NCI-H128 (cell line): ENCODE results near the gene FHAD1.

Experiments used
- DNase-seq: peaks from one replicate; lab custom pipeline; 2025; ENCODE audit not compliant: unreplicated experiment; lab: John Stamatoyannopoulos, UW

The FHAD1 gene

GRCh38 chr1:15246960-15247614, at the start of gene FHAD1:
TSS of gene FHAD1 (plus strand) at chr1:15247223. CDS start at chr1:15251785, 4,562 bp downstream.
- peak; percentile 68 for DNase-seq

DNA sequence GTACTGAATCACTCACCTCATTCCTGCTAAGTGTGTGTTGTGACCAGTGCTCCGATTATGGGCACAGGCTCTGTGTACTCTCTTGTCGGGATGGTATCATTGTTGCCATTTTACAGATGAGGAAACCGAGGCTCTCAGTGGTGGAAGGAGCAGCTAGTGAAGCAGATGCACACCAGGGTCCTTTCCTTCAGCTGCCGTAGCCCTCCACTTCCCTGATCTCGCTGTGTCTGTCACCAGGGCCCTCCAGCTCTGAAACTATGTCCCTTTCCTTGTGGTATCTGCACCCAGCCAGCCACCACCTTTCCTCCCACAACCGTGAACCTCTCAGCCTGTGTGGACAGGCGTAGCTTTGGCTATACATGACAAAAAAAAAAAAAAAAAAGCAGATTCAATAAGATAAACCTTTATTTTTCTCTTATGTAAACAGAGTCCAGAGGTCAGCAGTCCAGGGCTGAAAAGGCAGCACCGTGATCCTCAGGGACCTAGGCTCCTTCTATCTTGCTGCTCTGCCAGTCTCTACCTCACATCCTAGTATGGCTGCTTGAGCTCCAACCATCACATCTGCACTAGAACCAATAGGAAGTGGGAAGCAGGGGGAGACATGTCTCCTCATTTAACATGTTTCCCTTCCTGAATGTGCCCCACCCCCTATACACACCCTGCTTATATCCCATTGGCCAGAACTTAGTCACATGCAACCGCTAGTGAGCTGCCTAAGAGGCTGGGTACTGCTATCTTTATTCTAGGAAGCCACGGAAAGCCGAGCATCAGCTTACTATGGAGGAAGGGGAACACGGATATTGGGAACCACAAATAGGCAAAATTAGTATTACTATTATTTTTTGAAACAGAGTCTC, 49.2 kb upstream of the FHAD1 start:
- DNase-seq, result no peak

GRCh38 chr1:15198684-15199083, 48.3 kb upstream of the FHAD1 start:
- no peak for DNase-seq

DNA sequence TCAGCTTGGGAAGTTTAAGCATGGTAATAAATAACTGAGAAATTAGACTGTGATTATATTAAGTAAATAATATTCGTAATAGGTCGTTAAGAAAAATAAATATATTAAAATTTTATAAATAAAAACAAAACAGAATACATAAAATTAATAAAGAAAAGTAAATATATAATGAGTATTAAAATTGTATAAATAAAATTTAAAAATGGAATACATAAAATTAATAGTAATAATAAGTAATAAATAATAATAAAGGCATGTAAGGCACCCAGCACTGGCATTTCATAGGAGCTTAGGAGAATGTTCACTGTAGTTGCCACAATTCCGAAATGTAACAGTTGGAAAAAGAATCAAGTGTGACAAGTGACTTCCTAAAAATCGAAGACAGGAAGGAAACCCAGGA, 45.8 kb upstream of the FHAD1 start:
- DNase-seq, result no peak

DNA sequence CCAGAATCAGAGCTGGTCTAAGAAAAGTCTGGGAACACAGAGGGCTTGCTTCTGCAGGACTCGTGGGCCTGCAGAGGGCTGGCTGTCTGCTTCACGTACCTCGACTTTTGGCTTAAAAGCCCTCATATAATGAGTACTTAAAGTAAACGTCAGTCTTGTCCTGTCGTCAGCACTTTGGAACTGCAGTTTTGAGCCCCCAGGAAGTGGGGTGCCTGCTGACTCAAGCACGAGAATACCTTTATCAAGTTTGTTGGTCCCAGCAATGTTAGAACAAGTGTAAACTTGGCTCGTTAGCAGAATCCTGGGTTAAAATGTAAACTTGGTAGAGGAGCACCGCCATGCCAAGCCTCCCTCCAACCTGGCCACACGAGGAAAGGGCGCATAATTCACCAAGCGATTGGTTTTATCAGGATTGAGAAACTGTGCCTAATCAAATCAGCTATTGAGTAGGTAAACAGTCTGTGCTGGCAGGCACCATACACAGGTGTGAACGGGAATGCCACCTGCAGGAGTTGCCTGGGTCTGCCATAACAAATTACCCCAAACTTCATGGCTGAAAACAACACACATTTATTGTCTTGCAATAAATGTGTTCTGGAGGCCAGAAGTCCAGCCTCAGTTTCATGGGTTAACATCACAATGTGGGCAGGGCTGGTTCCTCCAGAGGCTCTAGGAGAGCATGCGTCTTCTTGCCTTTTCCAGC, 45.0 kb upstream of the FHAD1 start:
- DNase-seq, result no peak

- no peak for DNase-seq
Measured at GRCh38 chr1:15204931-15205330, 42.1 kb upstream of the FHAD1 start.

GRCh38 chr1:15205586-15206346, 41.3 kb upstream of the FHAD1 start:
- no peak for DNase-seq

DNA sequence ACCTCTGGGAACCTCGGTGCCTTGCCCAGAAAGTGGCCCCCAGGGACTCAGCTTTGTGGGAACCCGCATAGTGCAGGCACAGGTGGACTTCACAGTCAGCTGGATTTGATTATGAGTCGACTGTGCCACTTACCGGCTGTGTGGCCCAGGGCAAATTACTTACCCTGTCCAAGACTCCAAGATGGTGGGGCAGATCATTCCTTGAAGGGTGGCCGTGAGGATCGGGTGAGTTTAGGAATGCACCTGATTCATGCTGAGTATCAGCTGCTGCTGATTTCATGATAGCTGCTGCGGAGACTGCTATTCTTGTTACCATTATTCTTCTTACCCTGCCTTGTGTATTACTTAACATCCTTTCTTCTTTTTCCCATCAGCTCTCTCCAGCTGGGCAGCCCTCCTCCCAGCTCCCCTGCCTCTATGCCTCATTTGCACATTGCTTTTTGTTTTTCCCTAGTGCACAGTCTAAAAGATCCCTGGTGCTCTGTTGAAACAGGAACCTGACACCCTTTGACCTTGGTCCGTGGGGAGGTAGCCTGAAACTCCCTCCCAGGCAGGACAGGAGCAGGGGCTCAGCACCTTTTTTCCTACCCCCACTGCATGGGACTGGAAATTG, 40.5 kb upstream of the FHAD1 start:
- DNase-seq, result no peak

- DNase-seq, result no peak
Measured at GRCh38 chr1:15207031-15207828, 39.8 kb upstream of the FHAD1 start.

GRCh38 chr1:15207829-15208429, 39.1 kb upstream of the FHAD1 start:
- no peak for DNase-seq

DNA sequence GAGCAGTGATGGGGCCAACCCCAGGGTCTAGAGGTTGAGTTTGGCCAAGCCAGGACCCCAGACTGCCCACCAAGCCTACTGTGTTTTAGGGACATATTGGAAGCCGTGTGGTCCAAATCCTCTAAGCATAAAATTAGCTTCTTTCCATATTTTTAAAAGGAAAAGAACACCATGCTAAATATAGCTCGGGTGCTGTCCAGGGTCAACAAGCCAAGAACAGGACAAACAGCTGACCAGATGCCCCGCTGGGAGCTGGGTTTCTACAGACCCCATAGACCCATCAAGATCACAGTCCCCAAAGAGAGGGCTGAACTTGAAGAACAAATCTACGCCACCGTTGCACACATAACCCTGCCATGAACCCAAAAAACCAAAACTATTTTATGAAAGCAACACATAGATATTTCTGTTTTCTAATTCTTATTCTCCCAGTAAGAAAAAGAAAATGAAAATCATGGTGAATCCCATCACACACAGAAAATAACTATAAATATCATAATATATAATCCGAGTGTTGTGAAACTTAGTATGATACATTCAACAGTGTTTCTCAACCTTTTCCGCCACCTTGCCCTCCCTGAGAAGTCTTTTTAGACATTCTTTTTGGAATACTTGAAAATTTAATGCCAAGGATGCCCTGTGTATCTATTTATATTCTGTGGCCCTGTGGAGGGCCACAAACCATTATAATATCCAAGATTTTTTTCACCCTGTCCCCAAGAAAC, 36.2 kb upstream of the FHAD1 start:
- no peak for DNase-seq

DNA sequence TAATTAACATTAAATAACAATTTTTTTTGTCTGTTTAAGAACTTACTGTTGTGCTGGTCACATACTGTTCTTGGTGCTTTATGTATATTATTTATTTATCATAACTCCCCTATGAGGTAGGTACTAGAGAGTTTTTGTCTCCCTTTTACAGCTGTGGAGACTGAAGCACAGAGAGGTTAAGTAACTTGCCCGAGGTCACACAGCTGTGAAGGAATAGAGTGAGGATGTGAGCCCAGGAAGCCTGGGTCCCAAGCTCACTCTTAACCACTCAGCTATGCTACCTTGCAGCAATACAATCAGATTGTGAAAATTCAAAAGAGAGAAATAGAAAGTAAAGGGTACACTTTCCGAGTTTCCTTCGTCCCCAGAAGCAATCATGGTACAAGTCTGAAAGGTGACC, 35.6 kb upstream of the FHAD1 start:
- DNase-seq, result no peak

DNA sequence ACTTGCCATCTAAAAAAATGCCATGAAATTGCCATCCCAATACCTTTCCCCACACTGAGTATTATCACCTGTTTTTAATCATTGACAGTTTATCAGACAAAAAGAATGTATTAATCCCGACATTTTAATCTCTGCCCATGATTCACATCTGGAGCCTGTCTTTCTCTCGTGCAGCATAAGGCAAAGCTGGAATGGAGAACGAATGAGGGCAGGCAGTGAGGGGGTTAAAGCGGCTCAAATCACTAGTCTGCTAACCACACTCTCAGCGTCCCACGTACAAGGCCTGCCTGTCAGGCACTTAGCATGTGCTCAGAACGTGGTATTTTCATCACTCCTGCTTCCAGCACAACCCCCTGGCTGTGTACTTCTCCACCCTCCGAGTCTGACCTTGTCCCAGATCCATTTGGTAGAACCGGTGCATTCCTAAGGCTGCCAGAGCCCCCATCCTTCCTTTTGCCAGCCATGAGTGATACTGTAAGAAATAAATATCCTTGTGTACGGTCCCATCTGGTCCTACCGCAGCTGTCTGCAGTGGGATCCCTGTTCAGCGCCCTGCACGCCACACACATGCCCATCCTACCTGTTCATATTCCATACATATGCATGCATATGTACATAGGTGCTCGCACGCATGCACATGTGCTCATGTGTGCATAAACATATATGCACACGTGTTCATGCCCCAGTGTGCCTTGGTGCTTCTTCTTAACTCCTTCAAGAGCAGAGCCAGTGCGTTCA, 34.6 kb upstream of the FHAD1 start:
- no peak for DNase-seq

DNA sequence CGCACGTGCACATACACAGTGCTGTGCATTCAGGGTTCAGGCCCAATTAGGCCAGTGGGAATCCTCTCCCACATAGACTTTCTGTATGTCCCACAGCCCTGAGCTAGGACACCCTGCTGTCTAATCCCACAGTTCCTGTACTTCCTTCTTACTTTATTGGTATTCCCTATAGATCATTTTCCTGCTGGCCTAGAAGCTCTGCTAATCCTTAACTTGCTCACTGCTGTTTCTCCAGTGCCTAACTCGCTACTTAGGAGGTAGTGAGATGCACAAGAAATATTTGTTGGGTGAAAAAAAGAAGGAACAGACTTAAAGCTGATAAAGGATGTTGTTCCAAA, 34.1 kb upstream of the FHAD1 start:
- DNase-seq, result no peak

DNA sequence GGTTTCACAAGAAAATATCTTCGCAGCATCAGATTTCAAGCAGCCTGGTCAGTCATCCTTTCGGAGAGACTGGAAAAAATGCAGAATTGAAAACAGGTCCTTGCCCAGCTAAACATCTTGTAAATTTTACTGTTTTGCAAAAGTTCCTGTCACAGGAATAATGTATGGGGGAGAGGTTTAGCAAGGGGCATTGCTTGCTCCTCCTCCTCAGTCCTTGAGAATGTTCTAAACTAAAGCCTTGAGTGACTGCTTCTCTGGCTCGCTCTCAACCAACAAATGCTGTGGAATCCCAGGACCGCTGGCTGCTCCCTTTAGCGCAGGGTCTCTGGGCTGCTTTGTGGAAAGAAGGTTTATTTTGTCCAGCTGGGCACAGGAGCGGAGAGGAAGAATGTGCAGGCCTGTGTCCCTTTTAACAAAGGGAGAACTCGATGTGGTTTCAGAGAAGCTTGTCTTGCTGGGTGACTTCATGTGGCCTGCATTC, 33.6 kb upstream of the FHAD1 start:
- DNase-seq, result no peak

GRCh38 chr1:15214527-15214926, 32.5 kb upstream of the FHAD1 start:
- DNase-seq, result no peak

DNA sequence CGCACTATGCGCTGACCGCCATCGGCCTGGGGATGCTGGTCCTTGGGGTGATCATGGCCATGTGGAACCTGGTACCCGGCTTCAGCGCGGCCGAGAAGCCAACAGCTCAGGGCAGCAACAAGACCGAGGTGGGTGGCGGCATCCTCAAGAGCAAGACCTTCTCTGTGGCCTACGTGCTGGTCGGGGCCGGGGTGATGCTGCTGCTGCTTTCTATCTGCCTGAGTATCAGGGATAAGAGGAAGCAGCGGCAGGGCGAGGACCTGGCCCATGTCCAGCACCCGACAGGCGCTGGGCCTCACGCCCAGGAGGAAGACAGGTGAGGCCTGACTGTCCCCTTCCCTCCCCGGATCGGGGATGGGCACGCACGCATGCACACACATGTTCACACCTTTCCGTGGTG, 31.9 kb upstream of the FHAD1 start:
- DNase-seq, result no peak

DNA sequence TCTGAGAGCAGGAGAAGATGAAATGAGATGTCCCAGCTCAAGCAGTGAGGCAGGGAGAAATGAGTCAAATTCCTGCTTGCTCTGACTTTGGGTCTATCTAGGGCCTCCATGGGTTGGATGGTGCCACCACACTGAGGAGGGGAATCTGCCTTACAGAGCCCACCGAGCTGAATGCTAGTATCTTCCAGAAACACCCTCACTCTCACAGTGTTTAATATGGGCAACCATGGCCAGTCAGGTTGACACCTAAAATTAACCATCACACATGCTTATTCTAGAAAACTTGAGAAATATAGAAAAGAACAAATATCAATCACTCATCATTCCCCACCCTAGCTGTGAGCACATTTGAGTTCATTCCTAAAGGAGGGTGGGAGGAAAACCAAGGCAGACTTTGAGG, 29.4 kb upstream of the FHAD1 start:
- DNase-seq, result no peak
